ENCODE measurements around the gene SEZ6L.

- no peak for TF ChIP-seq CTCF (IDR thresholded peaks at IDR 0.05)
- no peak for TF ChIP-seq POLR2A (IDR thresholded peaks at IDR 0.05; ENCODE audit: low read depth)
- no peak for TF ChIP-seq POLR2AphosphoS5 (IDR thresholded peaks at IDR 0.05)
- TF ChIP-seq EP300 (IDR thresholded peaks at IDR 0.05), result no peak
Measured at GRCh38 chr22:26245001-26245400, 75.7 kb downstream of the SEZ6L start.
